Body of pancreas (tissue), 4 donors: ENCODE results near the gene PTPRD. TPM values are rescaled to one million over a fixed set of nuclear protein-coding genes. Genes with fewer than 3 reads are reported as not detected.
A peak's percentile ranks its signal among the peaks of the same experiment; 100 is the strongest.

Experiments
- ATAC-seq: fragments of 150-250 bp; one replicate; pipeline ENCODE4 v1.9.1; 2016
- DNase-seq, 4 donors: peaks; one replicate each; pipeline ENCODE4 v3.0.0-alpha.2; 2019
- H3K27ac ChIP-seq, 4 donors: fragments of 200-600 bp; sonication (generic); 1 replicate in 3 of 4; 2 replicates in 1 of 4; pipeline versions ENCODE4 v1.5.1 to v1.6.1; 2016 to 2019; ENCODE audit warnings: mild to moderate bottlenecking in 1 of 4, mixed read lengths in 1 of 4, moderate library complexity in 1 of 4
- H3K27me3 ChIP-seq, 2 donors: fragments of 200-600 bp; sonication (generic); one replicate each; pipeline ENCODE4 v1.6.0; 2016; ENCODE audit warnings: mild to moderate bottlenecking in 1 of 2
- H3K36me3 ChIP-seq, 2 donors: fragments of 200-600 bp; sonication (generic); replicated peaks in 1 of 2; 2 replicates each; pipeline ENCODE4 v1.5.1; 2016; ENCODE audit warnings: low read depth in 2 of 2; ENCODE audit not compliant: insufficient read depth in 1 of 2
- H3K4me1 ChIP-seq: fragments of 200-600 bp; sonication (generic); one replicate; pipeline ENCODE4 v1.6.0; 2016
- H3K4me3 ChIP-seq, 2 donors: fragments of 200-600 bp; sonication (generic); 1 replicate in 1 of 2; 2 replicates in 1 of 2; pipeline ENCODE4 v1.5.1; 2016 to 2019
- H3K9me3 ChIP-seq, 3 donors: fragments of 200-600 bp; sonication (generic); 1 replicate in 2 of 3; 2 replicates in 1 of 3; pipeline ENCODE4 v1.5.1; 2016
- POLR2A ChIP-seq, 3 donors: fragments of 450-650 bp; IDR thresholded peaks; one replicate each; pipeline ENCODE4 v1.6.1; 2016; ENCODE audit warnings: antibody characterized with exemption in 3 of 3, mild to moderate bottlenecking in 2 of 3
- WGBS, 2 donors: methylation state at CpG; one replicate each; pipeline ENCODE4 v1.1.5; 2017; 5-methylcytosine and 5-hydroxymethylcytosine counted together
- intact Hi-C: fragments of 100-400 bp; cut with DNase I; formaldehyde crosslinking; loops from one replicate; pipeline ENCODE4 v1.15.1; 2023
- total RNA-seq, 2 donors: library from RNA; depleted of rRNA; stranded (reverse); fragments of >200 nt; gene quantifications; one replicate each; pipeline ENCODE4 v1.1.0, GENCODE V29; 2016
- TF ChIP-seq, protein P1 (sequence below), 7 experiments: fragments of 450-650 bp in 4 of 7; fragments of 200-600 bp in 3 of 7; sonication (generic) in 3 of 7; IDR thresholded peaks; one replicate each; pipeline ENCODE4 v1.5.1; 2016 to 2019; ENCODE audit warnings: antibody characterized with exemption in 7 of 7

The PTPRD gene
- total RNA-seq, 2 donors from 2014 or later, result 4.3 to 4.9 TPM

DNA sequence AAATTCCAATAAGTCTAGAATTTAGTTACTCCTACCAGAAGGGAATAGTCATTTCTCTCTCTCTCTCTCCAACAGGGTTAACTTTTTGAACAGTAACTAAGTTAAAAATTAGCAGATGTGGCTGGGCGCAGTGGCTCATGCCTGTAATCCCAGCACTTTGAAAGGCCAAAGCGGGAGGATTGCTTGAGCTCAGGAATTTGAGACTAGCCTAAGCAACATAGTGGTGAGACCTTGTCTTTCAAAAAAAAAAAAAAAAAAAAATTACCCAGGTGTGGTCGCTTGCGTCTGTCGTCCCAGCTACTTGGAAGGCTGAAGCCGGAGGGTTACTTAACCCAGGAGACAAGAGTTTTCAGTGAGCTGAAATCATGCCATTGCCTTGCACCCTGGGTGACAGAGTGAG, 639.7 kb downstream of the PTPRD start:
- H3K27ac ChIP-seq, result no peak overlapping the region
- no peak for DNase-seq
- H3K9me3 ChIP-seq, result no peaks in the 10 kb centered on the region
- TF ChIP-seq POLR2A (IDR thresholded peaks at IDR 0.05), result no peak
- TF ChIP-seq, protein P1, sequence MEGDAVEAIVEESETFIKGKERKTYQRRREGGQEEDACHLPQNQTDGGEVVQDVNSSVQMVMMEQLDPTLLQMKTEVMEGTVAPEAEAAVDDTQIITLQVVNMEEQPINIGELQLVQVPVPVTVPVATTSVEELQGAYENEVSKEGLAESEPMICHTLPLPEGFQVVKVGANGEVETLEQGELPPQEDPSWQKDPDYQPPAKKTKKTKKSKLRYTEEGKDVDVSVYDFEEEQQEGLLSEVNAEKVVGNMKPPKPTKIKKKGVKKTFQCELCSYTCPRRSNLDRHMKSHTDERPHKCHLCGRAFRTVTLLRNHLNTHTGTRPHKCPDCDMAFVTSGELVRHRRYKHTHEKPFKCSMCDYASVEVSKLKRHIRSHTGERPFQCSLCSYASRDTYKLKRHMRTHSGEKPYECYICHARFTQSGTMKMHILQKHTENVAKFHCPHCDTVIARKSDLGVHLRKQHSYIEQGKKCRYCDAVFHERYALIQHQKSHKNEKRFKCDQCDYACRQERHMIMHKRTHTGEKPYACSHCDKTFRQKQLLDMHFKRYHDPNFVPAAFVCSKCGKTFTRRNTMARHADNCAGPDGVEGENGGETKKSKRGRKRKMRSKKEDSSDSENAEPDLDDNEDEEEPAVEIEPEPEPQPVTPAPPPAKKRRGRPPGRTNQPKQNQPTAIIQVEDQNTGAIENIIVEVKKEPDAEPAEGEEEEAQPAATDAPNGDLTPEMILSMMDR (IDR thresholded peaks at IDR 0.05), result no peak
- no peaks in the 10 kb centered on the region for H3K27me3 ChIP-seq
- H3K4me3 ChIP-seq, result no peak overlapping the region
- WGBS, 2 donors, result 27 to 28% methylated on average over 6 of the region's 6 CpGs
- no peak for ATAC-seq
- intact Hi-C loops, result no loop called here
- H3K4me1 ChIP-seq, result no peaks in the 10 kb centered on the region
- H3K36me3 ChIP-seq, result no peaks in the 10 kb centered on the region

DNA sequence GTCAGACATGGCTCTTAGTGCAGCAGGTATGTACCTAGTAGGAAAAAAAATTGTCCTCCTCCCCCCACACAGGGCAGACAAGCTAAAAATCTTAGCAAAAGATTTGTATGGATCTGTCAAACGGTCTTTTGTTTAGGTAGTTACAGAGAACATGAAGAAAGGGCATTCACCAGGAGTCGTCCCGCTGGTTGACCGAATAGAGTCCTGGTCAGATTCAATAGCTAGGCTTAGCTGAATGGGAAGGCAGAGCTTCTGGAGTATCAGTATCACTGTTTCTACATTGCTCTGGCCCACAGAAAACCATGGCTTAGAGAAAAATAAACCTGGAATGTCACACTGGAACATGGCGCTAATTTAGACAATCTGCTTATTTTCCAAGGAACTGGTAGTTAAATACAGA, 642.3 kb downstream of the PTPRD start:
- ATAC-seq (no peak), DNase-seq (no peak)
- no peaks in the 10 kb centered on the region for H3K9me3 ChIP-seq
- H3K4me1 ChIP-seq, result no peaks in the 10 kb centered on the region
- H3K27me3 ChIP-seq, result no peaks in the 10 kb centered on the region
- H3K4me3 ChIP-seq, result no peak overlapping the region
- no peak overlapping the region for H3K27ac ChIP-seq
- intact Hi-C loops, result no loop called here
- TF ChIP-seq POLR2A (IDR thresholded peaks at IDR 0.05), result no peak
- TF ChIP-seq, protein P1 (IDR thresholded peaks at IDR 0.05), result no peak
- 79 to 87% methylated on average over 5 of the region's 5 CpGs for WGBS, 2 donors
- H3K36me3 ChIP-seq, result no peaks in the 10 kb centered on the region

DNA sequence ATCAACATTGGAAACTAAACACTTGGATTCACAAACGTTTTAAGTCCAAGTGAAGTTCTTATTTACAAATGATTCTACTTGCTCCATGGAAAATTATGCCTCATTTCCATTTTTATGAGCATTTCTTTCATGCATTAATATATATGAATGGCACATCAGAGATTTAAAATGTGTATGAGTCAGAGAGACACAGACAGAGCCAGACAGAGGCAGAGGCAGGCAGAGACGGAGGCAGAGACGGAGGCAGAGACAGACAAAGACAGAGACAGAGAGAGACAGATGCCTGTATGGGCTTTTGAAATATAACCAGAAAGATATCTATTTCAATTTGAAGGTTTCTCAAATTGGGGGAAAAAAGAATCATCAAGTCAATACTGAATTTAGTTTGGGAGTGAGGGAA, 649.0 kb downstream of the PTPRD start:
- intact Hi-C loops, result no loop called here
- no peaks in the 10 kb centered on the region for H3K4me1 ChIP-seq
- no peak for DNase-seq
- peaks cover 0 to 4% of the 10 kb centered on the region in 2 donors for H3K27me3 ChIP-seq
- no peak overlapping the region for H3K27ac ChIP-seq
- no peak for ATAC-seq
- no peaks in the 10 kb centered on the region for H3K36me3 ChIP-seq
- no peak overlapping the region for H3K4me3 ChIP-seq
- H3K9me3 ChIP-seq, result no peaks in the 10 kb centered on the region
- no peak for TF ChIP-seq POLR2A (IDR thresholded peaks at IDR 0.05)
- TF ChIP-seq, protein P1 (IDR thresholded peaks at IDR 0.05), result no peak
- 61 to 65% methylated on average over 3 of the region's 3 CpGs for WGBS, 2 donors

DNA sequence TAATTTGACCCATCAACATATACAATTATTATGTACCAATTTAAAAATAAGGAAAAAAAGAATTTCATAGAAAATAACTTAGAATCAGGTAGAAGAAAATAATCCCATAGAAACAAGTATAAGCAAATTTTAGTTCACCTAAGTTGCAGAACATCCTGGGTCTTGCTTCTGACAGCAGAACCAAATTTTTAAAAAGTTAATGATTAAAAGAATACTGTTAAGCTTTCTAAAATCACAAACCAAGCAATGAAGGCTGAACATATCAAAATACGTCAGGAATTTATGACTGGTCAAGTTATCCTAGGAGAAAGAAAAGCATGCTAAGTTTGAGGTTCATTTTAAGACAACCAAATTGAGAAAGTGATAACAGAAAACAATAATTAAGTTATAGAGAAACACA, 650.9 kb downstream of the PTPRD start:
- intact Hi-C loops, result no loop called here
- Histone ChIP-seq H3K36me3 (no peaks in the 10 kb centered on the region), H3K27me3 (peaks cover 0 to 4% of the 10 kb centered on the region in 2 donors), H3K4me1 (no peaks in the 10 kb centered on the region), H3K4me3 (no peak overlapping the region), H3K27ac (peak overlapping the region in 1 of 4 donors; percentile 57), H3K9me3 (no peaks in the 10 kb centered on the region)
- WGBS, 2 donors, result 9 to 18% methylated on average over 1 of the region's 1 CpG
- no peak for TF ChIP-seq POLR2A (IDR thresholded peaks at IDR 0.05)
- TF ChIP-seq, protein P1 (IDR thresholded peaks at IDR 0.05), result no peak
- no peak for DNase-seq
- ATAC-seq, result no peak

- TF ChIP-seq, protein P1 (IDR thresholded peaks at IDR 0.05), result no peak
- no peak for TF ChIP-seq POLR2A (IDR thresholded peaks at IDR 0.05)
- DNase-seq (peak in 2 of 4 donors; percentile 21 to 29), ATAC-seq (peak; percentile 77)
- Histone ChIP-seq H3K4me1 (no peaks in the 10 kb centered on the region), H3K36me3 (no peaks in the 10 kb centered on the region), H3K4me3 (no peak overlapping the region), H3K27ac (peak overlapping the region in 1 of 4 donors; percentile 57), H3K27me3 (peaks cover 0 to 4% of the 10 kb centered on the region in 2 donors), H3K9me3 (no peaks in the 10 kb centered on the region)
- WGBS, 2 donors, result 2 to 9% methylated on average over 2 of the region's 2 CpGs
- intact Hi-C loops, result no loop called here
Observed at GRCh38 chr9:9961487-9961886, 651.3 kb downstream of the PTPRD start.
